A673 (cell line): ENCODE results near the gene CTSS. TPM values are rescaled to one million over a fixed set of nuclear protein-coding genes. Genes with fewer than 3 reads are reported as not detected.

Experiments used
- BruUV-seq: library from RNA; stranded (reverse); fragments of 400-500 nt; replicated peaks from 2 replicates; lab custom pipeline; 2021; lab: Mats Ljungman, UMichigan
- CTCF ChIA-PET: fragments of 300-600 bp; sonication (Branson Sonifier 250); formaldehyde crosslinking; loops from one replicate; lab custom pipeline; 2022; ENCODE audit warnings: antibody characterized with exemption; lab: Charles Lee
- POLR2A ChIA-PET: fragments of 300-600 bp; sonication (Branson Sonifier 250); formaldehyde crosslinking; loops from one replicate; lab custom pipeline; 2022; ENCODE audit warnings: antibody characterized with exemption; ENCODE audit not compliant: low non-redundant PET; lab: Charles Lee
- DNase-seq: peaks from one replicate; pipeline ENCODE4 v3.0.0-alpha.2; 2015; ENCODE audit warnings: low spot score
- H3K27ac ChIP-seq: fragments of 200-600 bp; sonication (generic); 2 replicates; pipeline ENCODE4 v1.5.1; 2016; ENCODE audit warnings: mixed run types, low read depth, mild to moderate bottlenecking, mixed read lengths, antibody characterized with exemption, low read length; ENCODE audit not compliant: poor library complexity, severe bottlenecking
- H3K27me3 ChIP-seq: fragments of 200-600 bp; sonication (generic); replicated peaks from 2 replicates; pipeline ENCODE4 v1.6.1; 2017; ENCODE audit warnings: mixed run types, low read depth, mild to moderate bottlenecking, mixed read lengths, antibody characterized with exemption, low read length; ENCODE audit not compliant: insufficient read depth, poor library complexity
- H3K36me3 ChIP-seq: fragments of 200-600 bp; sonication (generic); 2 replicates; pipeline ENCODE4 v1.6.1; 2016; ENCODE audit warnings: mixed run types, mild to moderate bottlenecking, mixed read lengths, antibody characterized with exemption, low read length; ENCODE audit not compliant: insufficient read depth, poor library complexity, severe bottlenecking
- H3K4me1 ChIP-seq: fragments of 200-600 bp; sonication (generic); 2 replicates; pipeline ENCODE4 v1.6.1; 2017; ENCODE audit warnings: mixed run types, mild to moderate bottlenecking, mixed read lengths, antibody characterized with exemption, low read length; ENCODE audit not compliant: insufficient read depth, poor library complexity, severe bottlenecking
- H3K4me3 ChIP-seq: fragments of 200-600 bp; sonication (generic); 2 replicates; pipeline ENCODE4 v1.5.1; 2016; ENCODE audit warnings: low read depth, mixed run types, mild to moderate bottlenecking, mixed read lengths, low read length; ENCODE audit not compliant: poor library complexity, severe bottlenecking
- H3K9me3 ChIP-seq: fragments of 200-600 bp; sonication (generic); 2 replicates; pipeline ENCODE4 v1.6.1; 2016; ENCODE audit warnings: mixed run types, low read depth, mild to moderate bottlenecking, mixed read lengths, antibody characterized with exemption, low read length; ENCODE audit not compliant: poor library complexity, severe bottlenecking
- EZH2 ChIP-seq: fragments of 200-600 bp; sonication (generic); IDR thresholded peaks from 2 replicates; pipeline ENCODE4 v1.6.1; 2017; ENCODE audit warnings: borderline replicate concordance, low read depth, mild to moderate bottlenecking, mixed read lengths, antibody characterized with exemption, low read length; ENCODE audit not compliant: poor library complexity, severe bottlenecking
- intact Hi-C: fragments of 100-400 bp; cut with micrococcal nuclease; formaldehyde crosslinking; loops from one replicate; pipeline ENCODE4 v1.10.0; 2022; ENCODE audit not compliant: unreplicated experiment
- total RNA-seq: library from RNA; stranded (reverse); gene quantifications from 2 replicates; pipeline ENCODE4 v1.2.3, GENCODE V29; 2021
- TF ChIP-seq, protein P1 (sequence below): fragments of 300-800, 200-600 bp; sonication (generic); conservative IDR thresholded peaks from 2 replicates; pipeline ENCODE4 v1.5.1; 2017; ENCODE audit warnings: low read depth, mild to moderate bottlenecking, antibody characterized with exemption, low read length, moderate library complexity, mixed read lengths

Gene CTSS
- total RNA-seq, 1 experiment from 2014 or later, result 3.5 TPM

- Histone ChIP-seq H3K4me1 (no peaks in the 10 kb centered on the region), H3K9me3 (no peaks in the 10 kb centered on the region), H3K27ac (no peak overlapping the region), H3K36me3 (peaks cover 35% of the 10 kb centered on the region), H3K27me3 (no peaks in the 10 kb centered on the region), H3K4me3 (no peak overlapping the region)
- POLR2A ChIA-PET, result no interaction called here
- BruUV-seq, result no TSS peak
- intact Hi-C loops, result no loop called here
- DNase-seq, result no peak
- CTCF ChIA-PET, result no interaction called here
- no peak for TF ChIP-seq EZH2
- TF ChIP-seq, protein P1, sequence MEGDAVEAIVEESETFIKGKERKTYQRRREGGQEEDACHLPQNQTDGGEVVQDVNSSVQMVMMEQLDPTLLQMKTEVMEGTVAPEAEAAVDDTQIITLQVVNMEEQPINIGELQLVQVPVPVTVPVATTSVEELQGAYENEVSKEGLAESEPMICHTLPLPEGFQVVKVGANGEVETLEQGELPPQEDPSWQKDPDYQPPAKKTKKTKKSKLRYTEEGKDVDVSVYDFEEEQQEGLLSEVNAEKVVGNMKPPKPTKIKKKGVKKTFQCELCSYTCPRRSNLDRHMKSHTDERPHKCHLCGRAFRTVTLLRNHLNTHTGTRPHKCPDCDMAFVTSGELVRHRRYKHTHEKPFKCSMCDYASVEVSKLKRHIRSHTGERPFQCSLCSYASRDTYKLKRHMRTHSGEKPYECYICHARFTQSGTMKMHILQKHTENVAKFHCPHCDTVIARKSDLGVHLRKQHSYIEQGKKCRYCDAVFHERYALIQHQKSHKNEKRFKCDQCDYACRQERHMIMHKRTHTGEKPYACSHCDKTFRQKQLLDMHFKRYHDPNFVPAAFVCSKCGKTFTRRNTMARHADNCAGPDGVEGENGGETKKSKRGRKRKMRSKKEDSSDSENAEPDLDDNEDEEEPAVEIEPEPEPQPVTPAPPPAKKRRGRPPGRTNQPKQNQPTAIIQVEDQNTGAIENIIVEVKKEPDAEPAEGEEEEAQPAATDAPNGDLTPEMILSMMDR, result no peak
These were observed 76.8 kb downstream of the CTSS start for GRCh38 chr1:150688763-150689162.

GRCh38 chr1:150686275-150686674 is 79.3 kb downstream of the CTSS start:
- Histone ChIP-seq H3K4me3 (no peak overlapping the region), H3K36me3 (peaks cover 16% of the 10 kb centered on the region), H3K27me3 (no peaks in the 10 kb centered on the region), H3K4me1 (no peaks in the 10 kb centered on the region), H3K9me3 (no peaks in the 10 kb centered on the region), H3K27ac (no peak overlapping the region)
- DNase-seq, result no peak
- CTCF ChIA-PET, result no interaction called here
- no TSS peak for BruUV-seq
- POLR2A ChIA-PET, result no interaction called here
- intact Hi-C loops, result no loop called here
- TF ChIP-seq, protein P1, result no peak
- TF ChIP-seq EZH2, result no peak

- TF ChIP-seq, protein P1, result no peak
- intact Hi-C loops, result no loop called here
- Histone ChIP-seq H3K27me3 (no peaks in the 10 kb centered on the region), H3K27ac (no peak overlapping the region), H3K9me3 (no peaks in the 10 kb centered on the region), H3K36me3 (peaks cover 12% of the 10 kb centered on the region), H3K4me3 (no peak overlapping the region), H3K4me1 (no peaks in the 10 kb centered on the region)
- CTCF ChIA-PET, result no interaction called here
- BruUV-seq, result no TSS peak
- DNase-seq, result no peak
- POLR2A ChIA-PET, result interaction anchor here (0.6 kb wide), 1 partner anchor 140 kb away, joined by 3 read pairs; no protein-coding TSS in a partner anchor
These were observed 81.7 kb downstream of the CTSS start for GRCh38 chr1:150683914-150684313.

Other genes with a start within 250 kb of the CTSS start
- 0.31 TPM in 1 of 2 replicates, not detected in the other for gene ADAMTSL4, start 216.4 kb downstream of the CTSS start, total RNA-seq
- 123 and 163 TPM in 2 replicates for gene MCL1, start 186.2 kb downstream of the CTSS start, total RNA-seq
- 222 and 237 TPM in 2 replicates for gene ENSA, start 136.2 kb downstream of the CTSS start, total RNA-seq
- gene GOLPH3L, start 68.6 kb downstream of the CTSS start, total RNA-seq, result 22.6 and 26.7 TPM in 2 replicates
- not detected in 2 replicates for gene HORMAD1, start 44.9 kb downstream of the CTSS start, total RNA-seq
- 12.3 and 14.3 TPM in 2 replicates for gene CTSK, start 42.5 kb upstream of the CTSS start, total RNA-seq
- 31.2 and 38.2 TPM in 2 replicates for gene ARNT, start 110.8 kb upstream of the CTSS start, total RNA-seq
- not detected in 2 replicates for gene CTXND2, start 121.4 kb upstream of the CTSS start, total RNA-seq
- gene SETDB1, start 160.6 kb upstream of the CTSS start, total RNA-seq, result 66.5 and 71.0 TPM in 2 replicates
- gene CERS2, start 209.1 kb upstream of the CTSS start, total RNA-seq, result 222 and 239 TPM in 2 replicates
- not detected in 2 replicates for gene ANXA9, start 216.5 kb upstream of the CTSS start, total RNA-seq
- 11.6 and 16.9 TPM in 2 replicates for gene MINDY1, start 241.1 kb upstream of the CTSS start, total RNA-seq
- gene PRUNE1, start 242.7 kb upstream of the CTSS start, total RNA-seq, result 19.3 and 21.4 TPM in 2 replicates